ENCODE results near the gene SRSF3. TPM values are rescaled to one million over a fixed set of nuclear protein-coding genes. Genes with fewer than 3 reads are reported as not detected.

SRSF3 gene
- total RNA-seq, 3 donors from 2014 or later: 163 to 425 (median 276) TPM

DNA sequence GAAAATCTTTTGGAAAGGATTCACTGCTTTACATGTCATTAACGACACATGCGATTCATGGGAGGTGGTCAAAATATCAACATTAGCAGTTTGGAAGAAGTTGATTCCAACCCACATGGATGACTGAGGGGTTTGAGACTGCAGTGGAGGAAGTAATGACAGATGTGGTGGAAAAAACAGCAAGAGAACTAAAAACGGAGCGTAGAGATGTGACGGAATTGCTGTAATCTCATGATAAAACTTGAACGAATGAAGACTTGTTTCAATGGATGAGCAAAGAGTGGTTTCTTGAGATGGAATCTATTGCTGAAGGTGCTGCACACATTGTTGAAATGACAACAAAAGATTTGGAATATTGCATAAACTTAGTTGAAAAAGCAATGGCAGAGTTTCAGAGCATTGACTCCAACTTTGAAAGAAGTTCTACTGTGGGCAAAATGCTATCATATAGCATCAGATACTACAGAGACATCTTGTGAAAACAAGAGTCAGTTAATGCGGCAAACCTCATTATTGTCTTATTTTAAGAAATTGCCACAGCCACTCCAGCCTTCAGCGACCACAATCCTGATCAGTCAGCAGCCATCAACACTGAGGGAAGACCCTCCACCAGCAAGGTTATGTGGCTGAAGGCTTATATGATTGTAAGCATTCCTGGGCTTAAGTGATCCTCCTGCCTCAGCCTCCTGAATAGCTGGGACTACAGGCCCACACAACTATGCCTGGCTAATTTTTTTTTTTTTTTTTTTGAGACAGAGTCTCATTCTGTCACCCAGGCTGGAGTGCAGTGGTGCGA lies 19.2 kb downstream of the SRSF3 start:
- no peaks in the 10 kb centered on the region for H3K36me3 ChIP-seq
- no peak overlapping the region for H3K4me3 ChIP-seq
- peaks cover 0 to 5% of the 10 kb centered on the region in 2 donors for H3K9me3 ChIP-seq
- H3K27me3 ChIP-seq: no peaks in the 10 kb centered on the region
- H3K4me1 ChIP-seq: peaks cover 0 to 9% of the 10 kb centered on the region in 2 donors
- intact Hi-C loops (cut with DNase I; ENCODE audit: low total_unique reads): no loop called here
- no peak for TF ChIP-seq CTCF (IDR thresholded peaks at IDR 0.05)
- TF ChIP-seq POLR2AphosphoS5 (IDR thresholded peaks at IDR 0.05): no peak
- no peak for TF ChIP-seq POLR2A (IDR thresholded peaks at IDR 0.05)
- no peak overlapping the region for H3K27ac ChIP-seq
- no peak for DNase-seq (ENCODE audit: low spot score in 2 of 2)

GRCh38 chr6:36615018-36615761 lies 21.0 kb downstream of the SRSF3 start:
- Histone ChIP-seq H3K4me1 (peaks cover 0 to 9% of the 10 kb centered on the region in 2 donors), H3K27ac (no peak overlapping the region), H3K27me3 (no peaks in the 10 kb centered on the region), H3K36me3 (no peaks in the 10 kb centered on the region), H3K9me3 (peaks cover 0 to 5% of the 10 kb centered on the region in 2 donors), H3K4me3 (no peak overlapping the region)
- DNase-seq (ENCODE audit: low spot score in 2 of 2): peak in 1 of 2 donors; percentile 52
- TF ChIP-seq CTCF (IDR thresholded peaks at IDR 0.05): peak; percentile 59 to 69 (median 67)
- TF ChIP-seq POLR2AphosphoS5 (IDR thresholded peaks at IDR 0.05): no peak
- TF ChIP-seq POLR2A (IDR thresholded peaks at IDR 0.05): no peak
- intact Hi-C loops (cut with DNase I; ENCODE audit: low total_unique reads): no loop called here

DNA sequence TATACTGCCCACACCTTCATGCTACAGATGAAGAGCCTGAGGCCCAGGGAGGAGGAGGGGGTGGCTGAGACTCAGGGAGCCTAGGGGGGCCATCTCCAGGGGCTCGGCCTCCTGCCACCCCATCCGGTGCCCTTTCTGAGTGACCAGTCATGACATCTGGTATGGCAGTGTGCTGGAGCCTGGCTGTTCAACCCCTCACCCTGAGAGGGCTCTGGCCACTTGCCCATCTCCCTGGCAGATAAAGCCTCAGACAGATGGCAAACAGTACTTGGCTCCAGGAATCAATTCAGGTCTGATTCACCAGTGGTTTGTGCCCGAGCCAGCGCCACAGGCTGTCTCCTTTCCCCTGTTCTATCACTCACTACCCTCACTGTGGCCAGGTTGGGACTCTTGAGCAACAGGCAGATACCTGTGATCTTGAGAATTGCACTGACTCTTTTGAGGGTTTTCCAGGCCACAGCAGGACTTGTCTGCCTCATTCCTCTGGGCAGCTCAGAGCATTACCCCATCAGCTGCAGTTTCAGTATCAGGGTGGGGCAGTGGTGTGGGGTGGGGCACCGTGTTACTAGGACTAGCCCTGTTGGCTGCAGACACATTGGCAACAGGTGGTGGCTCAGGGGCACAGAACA lies 22.8 kb downstream of the SRSF3 start:
- H3K4me3 ChIP-seq: no peak overlapping the region
- no peak for TF ChIP-seq POLR2A (IDR thresholded peaks at IDR 0.05)
- peaks cover 0 to 9% of the 10 kb centered on the region in 2 donors for H3K4me1 ChIP-seq
- peaks cover 0 to 5% of the 10 kb centered on the region in 2 donors for H3K9me3 ChIP-seq
- intact Hi-C loops (cut with DNase I; ENCODE audit: low total_unique reads): no loop called here
- H3K27ac ChIP-seq: peak overlapping the region; percentile 60 to 68
- DNase-seq (ENCODE audit: low spot score in 2 of 2): peak; percentile 71 to 84
- H3K27me3 ChIP-seq: no peaks in the 10 kb centered on the region
- H3K36me3 ChIP-seq: no peaks in the 10 kb centered on the region

- Histone ChIP-seq H3K36me3 (no peaks in the 10 kb centered on the region), H3K9me3 (no peaks in the 10 kb centered on the region), H3K4me1 (peaks cover 0 to 9% of the 10 kb centered on the region in 2 donors), H3K27me3 (no peaks in the 10 kb centered on the region), H3K27ac (no peak overlapping the region), H3K4me3 (no peak overlapping the region)
- TF ChIP-seq CTCF (IDR thresholded peaks at IDR 0.05): no peak
- no peak for TF ChIP-seq POLR2AphosphoS5 (IDR thresholded peaks at IDR 0.05)
- no peak for TF ChIP-seq POLR2A (IDR thresholded peaks at IDR 0.05)
- DNase-seq (ENCODE audit: low spot score in 2 of 2): peak in 1 of 2 donors; percentile 10
- intact Hi-C loops (cut with DNase I; ENCODE audit: low total_unique reads): no loop called here
Measured at GRCh38 chr6:36618366-36619355, 24.5 kb downstream of the SRSF3 start.

Data from breast epithelium (tissue), 4 donors.